ENCODE results near the gene CCSER2. TPM values are rescaled to one million over a fixed set of nuclear protein-coding genes. Genes with fewer than 3 reads are reported as not detected.

The CCSER2 gene
- total and polyA plus RNA-seq, 4 donors, result 9.4 to 83.5 (median 32.5) TPM

- H3K9ac ChIP-seq (ENCODE audit: insufficient read depth in 1 of 2, low read length in 2 of 2), result no peak overlapping the region
- no peak for TF ChIP-seq CTCF (IDR thresholded peaks at IDR 0.05; ENCODE audit: control extremely low read depth, extremely low read depth)
- no peaks in the 10 kb centered on the region for H3K27me3 ChIP-seq (ENCODE audit: control insufficient read depth in 3 of 3, insufficient read depth in 3 of 3, low read length in 2 of 3)
- ATAC-seq (ENCODE audit: insufficient read depth, low FRiP score) (peak; percentile 29), DNase-seq (peak in 2 of 3 donors; percentile 56)
- no peak overlapping the region for H3K4me3 ChIP-seq
- H3K36me3 ChIP-seq (ENCODE audit: control insufficient read depth in 4 of 4, insufficient read depth in 4 of 4, low read length in 4 of 4), result no peaks in the 10 kb centered on the region
- H3K9me3 ChIP-seq (ENCODE audit: control insufficient read depth in 4 of 4, insufficient read depth in 3 of 4, low read length in 3 of 4), result no peaks in the 10 kb centered on the region
- peaks cover 9 to 52% (median 36%) of the 10 kb centered on the region in 5 donors for H3K4me1 ChIP-seq (ENCODE audit: control insufficient read depth in 5 of 5, insufficient read depth in 5 of 5, low read length in 5 of 5)
- 68 to 79% methylated on average over 3 of the region's 3 CpGs for WGBS, 2 donors
- H3K27ac ChIP-seq (ENCODE audit: low read depth in 1 of 2, low read length in 1 of 2), result no peak overlapping the region
Observed at GRCh38 chr10:84337199-84337598, 8.8 kb downstream of the CCSER2 start.

- ATAC-seq (ENCODE audit: insufficient read depth, low FRiP score) (no peak), DNase-seq (no peak)
- Histone ChIP-seq H3K9me3 (ENCODE audit: control insufficient read depth in 4 of 4, insufficient read depth in 3 of 4, low read length in 3 of 4) (no peaks in the 10 kb centered on the region), H3K36me3 (ENCODE audit: control insufficient read depth in 4 of 4, insufficient read depth in 4 of 4, low read length in 4 of 4) (no peaks in the 10 kb centered on the region), H3K4me1 (ENCODE audit: control insufficient read depth in 5 of 5, insufficient read depth in 5 of 5, low read length in 5 of 5) (peaks cover 9 to 48% (median 29%) of the 10 kb centered on the region in 5 donors), H3K27ac (ENCODE audit: low read depth in 1 of 2, low read length in 1 of 2) (no peak overlapping the region), H3K4me3 (no peak overlapping the region), H3K27me3 (ENCODE audit: control insufficient read depth in 3 of 3, insufficient read depth in 3 of 3, low read length in 2 of 3) (no peaks in the 10 kb centered on the region), H3K9ac (ENCODE audit: insufficient read depth in 1 of 2, low read length in 2 of 2) (no peak overlapping the region)
- 92 to 94% methylated on average over 1 of the region's 1 CpG for WGBS, 2 donors
- TF ChIP-seq CTCF (IDR thresholded peaks at IDR 0.05; ENCODE audit: control extremely low read depth, extremely low read depth), result no peak
Observed at GRCh38 chr10:84339025-84339424, 10.6 kb downstream of the CCSER2 start.

- ATAC-seq (ENCODE audit: insufficient read depth, low FRiP score) (no peak), DNase-seq (no peak)
- H3K36me3 ChIP-seq (ENCODE audit: control insufficient read depth in 4 of 4, insufficient read depth in 4 of 4, low read length in 4 of 4), result no peaks in the 10 kb centered on the region
- no peaks in the 10 kb centered on the region for H3K9me3 ChIP-seq (ENCODE audit: control insufficient read depth in 4 of 4, insufficient read depth in 3 of 4, low read length in 3 of 4)
- TF ChIP-seq CTCF (IDR thresholded peaks at IDR 0.05; ENCODE audit: control extremely low read depth, extremely low read depth), result no peak
- no peak overlapping the region for H3K4me3 ChIP-seq
- H3K27me3 ChIP-seq (ENCODE audit: control insufficient read depth in 3 of 3, insufficient read depth in 3 of 3, low read length in 2 of 3), result no peaks in the 10 kb centered on the region
- WGBS, 2 donors, result 75 to 91% methylated on average over 3 of the region's 3 CpGs
- H3K27ac ChIP-seq (ENCODE audit: low read depth in 1 of 2, low read length in 1 of 2), result no peak overlapping the region
- H3K4me1 ChIP-seq (ENCODE audit: control insufficient read depth in 5 of 5, insufficient read depth in 5 of 5, low read length in 5 of 5), result peaks cover 9 to 41% (median 21%) of the 10 kb centered on the region in 5 donors
- H3K9ac ChIP-seq (ENCODE audit: insufficient read depth in 1 of 2, low read length in 2 of 2), result no peak overlapping the region
Observed at GRCh38 chr10:84340187-84340586, 11.8 kb downstream of the CCSER2 start.
